ENCODE results near the gene FANK1.

Gene FANK1

DNA sequence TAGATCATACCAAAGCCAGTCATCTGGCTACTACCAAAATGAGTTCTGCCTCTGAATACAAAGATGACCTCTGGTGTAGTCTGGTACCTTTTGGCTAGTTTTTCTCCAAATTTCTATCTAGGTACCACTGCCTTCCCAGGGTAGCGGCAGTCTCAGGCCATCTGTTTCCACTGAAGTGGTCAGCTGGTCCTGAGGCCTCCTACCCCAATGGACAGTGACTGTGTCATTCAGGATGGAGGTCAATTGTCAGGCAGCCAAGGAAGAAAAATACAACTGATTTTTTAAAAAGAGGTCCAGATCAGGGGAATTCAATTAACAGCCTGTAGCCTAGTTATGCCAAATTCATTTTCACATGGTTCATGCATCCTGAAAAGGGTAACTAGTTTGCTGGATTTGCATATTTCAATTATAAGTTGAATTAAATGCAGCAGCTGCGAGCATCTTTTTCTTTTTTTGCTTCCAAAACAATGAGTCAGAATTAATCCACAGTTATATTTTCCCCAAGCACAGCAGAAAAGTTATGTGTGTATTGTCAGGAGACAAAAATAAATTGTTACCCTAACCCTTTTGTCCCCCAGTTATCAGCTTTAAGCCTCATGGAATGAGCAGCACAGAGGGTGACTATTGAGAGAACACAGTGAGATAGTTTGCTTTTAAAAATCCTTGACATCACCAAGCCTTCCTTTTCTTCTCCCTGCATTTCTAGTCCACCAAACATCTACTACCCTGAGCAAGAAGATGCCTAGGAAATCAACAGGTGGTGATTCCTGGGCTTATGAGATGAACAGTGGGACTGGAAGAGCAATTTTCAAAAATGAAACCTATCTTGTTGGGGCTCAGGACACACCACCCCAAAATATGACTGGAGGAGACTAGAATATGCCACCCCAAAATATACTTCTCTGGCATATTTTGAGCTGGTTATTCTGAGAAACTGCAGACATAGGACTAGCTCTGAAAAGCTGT lies 45.3 kb upstream of the FANK1 start:
- no peak for TF ChIP-seq CEBPB (IDR thresholded peaks at IDR 0.05)
- TF ChIP-seq, protein P1, sequence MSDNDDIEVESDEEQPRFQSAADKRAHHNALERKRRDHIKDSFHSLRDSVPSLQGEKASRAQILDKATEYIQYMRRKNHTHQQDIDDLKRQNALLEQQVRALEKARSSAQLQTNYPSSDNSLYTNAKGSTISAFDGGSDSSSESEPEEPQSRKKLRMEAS (IDR thresholded peaks at IDR 0.05): no peak
- TF ChIP-seq, protein P2, sequence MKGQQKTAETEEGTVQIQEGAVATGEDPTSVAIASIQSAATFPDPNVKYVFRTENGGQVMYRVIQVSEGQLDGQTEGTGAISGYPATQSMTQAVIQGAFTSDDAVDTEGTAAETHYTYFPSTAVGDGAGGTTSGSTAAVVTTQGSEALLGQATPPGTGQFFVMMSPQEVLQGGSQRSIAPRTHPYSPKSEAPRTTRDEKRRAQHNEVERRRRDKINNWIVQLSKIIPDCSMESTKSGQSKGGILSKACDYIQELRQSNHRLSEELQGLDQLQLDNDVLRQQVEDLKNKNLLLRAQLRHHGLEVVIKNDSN (IDR thresholded peaks at IDR 0.05): no peak
- TF ChIP-seq EGR1 (IDR thresholded peaks at IDR 0.05): no peak
- TF ChIP-seq EP300 (IDR thresholded peaks at IDR 0.05; ENCODE audit: borderline replicate concordance): no peak
- TF ChIP-seq TAF1 (IDR thresholded peaks at IDR 0.05; ENCODE audit: low read depth): no peak
- no peak for TF ChIP-seq CREB1 (IDR thresholded peaks at IDR 0.05; ENCODE audit: low read depth)
- TF ChIP-seq RAD21 (IDR thresholded peaks at IDR 0.05; ENCODE audit: low read depth): no peak
- TF ChIP-seq, protein P3, sequence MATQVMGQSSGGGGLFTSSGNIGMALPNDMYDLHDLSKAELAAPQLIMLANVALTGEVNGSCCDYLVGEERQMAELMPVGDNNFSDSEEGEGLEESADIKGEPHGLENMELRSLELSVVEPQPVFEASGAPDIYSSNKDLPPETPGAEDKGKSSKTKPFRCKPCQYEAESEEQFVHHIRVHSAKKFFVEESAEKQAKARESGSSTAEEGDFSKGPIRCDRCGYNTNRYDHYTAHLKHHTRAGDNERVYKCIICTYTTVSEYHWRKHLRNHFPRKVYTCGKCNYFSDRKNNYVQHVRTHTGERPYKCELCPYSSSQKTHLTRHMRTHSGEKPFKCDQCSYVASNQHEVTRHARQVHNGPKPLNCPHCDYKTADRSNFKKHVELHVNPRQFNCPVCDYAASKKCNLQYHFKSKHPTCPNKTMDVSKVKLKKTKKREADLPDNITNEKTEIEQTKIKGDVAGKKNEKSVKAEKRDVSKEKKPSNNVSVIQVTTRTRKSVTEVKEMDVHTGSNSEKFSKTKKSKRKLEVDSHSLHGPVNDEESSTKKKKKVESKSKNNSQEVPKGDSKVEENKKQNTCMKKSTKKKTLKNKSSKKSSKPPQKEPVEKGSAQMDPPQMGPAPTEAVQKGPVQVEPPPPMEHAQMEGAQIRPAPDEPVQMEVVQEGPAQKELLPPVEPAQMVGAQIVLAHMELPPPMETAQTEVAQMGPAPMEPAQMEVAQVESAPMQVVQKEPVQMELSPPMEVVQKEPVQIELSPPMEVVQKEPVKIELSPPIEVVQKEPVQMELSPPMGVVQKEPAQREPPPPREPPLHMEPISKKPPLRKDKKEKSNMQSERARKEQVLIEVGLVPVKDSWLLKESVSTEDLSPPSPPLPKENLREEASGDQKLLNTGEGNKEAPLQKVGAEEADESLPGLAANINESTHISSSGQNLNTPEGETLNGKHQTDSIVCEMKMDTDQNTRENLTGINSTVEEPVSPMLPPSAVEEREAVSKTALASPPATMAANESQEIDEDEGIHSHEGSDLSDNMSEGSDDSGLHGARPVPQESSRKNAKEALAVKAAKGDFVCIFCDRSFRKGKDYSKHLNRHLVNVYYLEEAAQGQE (IDR thresholded peaks at IDR 0.05; ENCODE audit: low read depth): no peak
- no peak for TF ChIP-seq TEAD4 (IDR thresholded peaks at IDR 0.05)
- no peak for TF ChIP-seq YY1 (IDR thresholded peaks at IDR 0.05; ENCODE audit: low read depth)
- TF ChIP-seq TCF12 (IDR thresholded peaks at IDR 0.05; ENCODE audit: low read depth): no peak
- no peak for TF ChIP-seq FOXM1 (IDR thresholded peaks at IDR 0.05; ENCODE audit: borderline replicate concordance, low read depth)
- TF ChIP-seq NFIC (IDR thresholded peaks at IDR 0.05): no peak
- no peak for TF ChIP-seq ZBTB7A (IDR thresholded peaks at IDR 0.05; ENCODE audit: low read depth)

DNA sequence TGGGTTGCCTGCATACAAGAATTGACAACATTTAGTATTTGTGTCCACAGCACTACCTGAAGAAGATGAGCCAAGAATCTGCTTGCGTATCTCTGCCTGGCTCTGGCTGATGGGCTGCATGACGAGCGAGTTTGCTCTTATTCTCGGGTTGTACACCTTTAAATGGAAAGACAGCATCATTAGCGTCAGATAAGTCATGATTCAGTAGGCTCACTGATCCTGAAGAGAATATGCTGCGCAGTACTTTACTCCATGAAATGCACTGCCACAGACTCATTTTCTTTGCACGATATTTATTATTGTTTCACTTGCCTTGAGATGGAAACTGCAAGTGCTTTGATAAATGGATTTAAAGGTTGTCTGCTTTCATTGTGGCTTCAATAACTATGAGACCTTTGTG lies 43.9 kb upstream of the FANK1 start:
- TF ChIP-seq CREB1 (IDR thresholded peaks at IDR 0.05; ENCODE audit: low read depth) (no peak), FOXM1 (IDR thresholded peaks at IDR 0.05; ENCODE audit: borderline replicate concordance, low read depth) (no peak), TCF12 (IDR thresholded peaks at IDR 0.05; ENCODE audit: low read depth) (no peak), RAD21 (IDR thresholded peaks at IDR 0.05; ENCODE audit: low read depth) (no peak), EP300 (IDR thresholded peaks at IDR 0.05; ENCODE audit: borderline replicate concordance) (no peak), TEAD4 (IDR thresholded peaks at IDR 0.05) (no peak), TAF1 (IDR thresholded peaks at IDR 0.05; ENCODE audit: low read depth) (no peak), YY1 (IDR thresholded peaks at IDR 0.05; ENCODE audit: low read depth) (no peak)

DNA sequence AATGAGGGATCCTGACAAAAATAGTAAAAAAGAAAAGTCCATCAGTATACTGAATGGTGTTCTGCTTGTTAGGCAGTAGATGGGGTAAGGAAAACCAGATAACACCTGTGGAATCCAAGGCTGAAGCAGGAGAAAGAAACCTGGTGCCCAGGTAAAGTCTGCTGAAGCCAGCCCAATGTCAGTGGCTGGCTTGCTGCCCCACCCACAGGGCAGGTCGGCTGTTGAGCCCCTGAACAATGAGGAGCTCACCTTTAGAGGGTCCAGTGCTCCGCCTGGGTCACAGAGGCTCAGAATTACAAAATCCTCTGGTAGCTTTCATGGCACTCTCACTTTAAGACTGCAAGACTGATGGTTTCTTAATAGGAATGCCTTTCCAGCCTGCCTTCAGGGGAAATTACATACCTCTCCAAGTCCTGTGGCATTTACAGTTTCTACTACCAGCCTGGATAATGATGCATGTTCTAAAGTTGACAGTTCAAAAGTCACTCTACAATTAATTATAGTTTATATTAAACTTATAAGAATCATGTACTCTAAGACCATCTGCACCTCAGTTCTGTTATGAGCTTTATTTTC lies 39.1 kb upstream of the FANK1 start:
- TF ChIP-seq EP300 (IDR thresholded peaks at IDR 0.05; ENCODE audit: borderline replicate concordance): no peak
- no peak for TF ChIP-seq YY1 (IDR thresholded peaks at IDR 0.05; ENCODE audit: low read depth)
- no peak for TF ChIP-seq NFIC (IDR thresholded peaks at IDR 0.05)
- TF ChIP-seq TCF12 (IDR thresholded peaks at IDR 0.05; ENCODE audit: low read depth): no peak
- TF ChIP-seq CREB1 (IDR thresholded peaks at IDR 0.05; ENCODE audit: low read depth): no peak
- no peak for TF ChIP-seq EGR1 (IDR thresholded peaks at IDR 0.05)
- TF ChIP-seq TAF1 (IDR thresholded peaks at IDR 0.05; ENCODE audit: low read depth): no peak
- TF ChIP-seq, protein P3 (IDR thresholded peaks at IDR 0.05; ENCODE audit: low read depth): no peak
- no peak for TF ChIP-seq CEBPB (IDR thresholded peaks at IDR 0.05)
- no peak for TF ChIP-seq RAD21 (IDR thresholded peaks at IDR 0.05; ENCODE audit: low read depth)
- TF ChIP-seq ZBTB7A (IDR thresholded peaks at IDR 0.05; ENCODE audit: low read depth): no peak
- TF ChIP-seq, protein P1 (IDR thresholded peaks at IDR 0.05): no peak
- TF ChIP-seq FOXM1 (IDR thresholded peaks at IDR 0.05; ENCODE audit: borderline replicate concordance, low read depth): no peak
- TF ChIP-seq TEAD4 (IDR thresholded peaks at IDR 0.05): no peak
- TF ChIP-seq, protein P2 (IDR thresholded peaks at IDR 0.05): no peak

DNA sequence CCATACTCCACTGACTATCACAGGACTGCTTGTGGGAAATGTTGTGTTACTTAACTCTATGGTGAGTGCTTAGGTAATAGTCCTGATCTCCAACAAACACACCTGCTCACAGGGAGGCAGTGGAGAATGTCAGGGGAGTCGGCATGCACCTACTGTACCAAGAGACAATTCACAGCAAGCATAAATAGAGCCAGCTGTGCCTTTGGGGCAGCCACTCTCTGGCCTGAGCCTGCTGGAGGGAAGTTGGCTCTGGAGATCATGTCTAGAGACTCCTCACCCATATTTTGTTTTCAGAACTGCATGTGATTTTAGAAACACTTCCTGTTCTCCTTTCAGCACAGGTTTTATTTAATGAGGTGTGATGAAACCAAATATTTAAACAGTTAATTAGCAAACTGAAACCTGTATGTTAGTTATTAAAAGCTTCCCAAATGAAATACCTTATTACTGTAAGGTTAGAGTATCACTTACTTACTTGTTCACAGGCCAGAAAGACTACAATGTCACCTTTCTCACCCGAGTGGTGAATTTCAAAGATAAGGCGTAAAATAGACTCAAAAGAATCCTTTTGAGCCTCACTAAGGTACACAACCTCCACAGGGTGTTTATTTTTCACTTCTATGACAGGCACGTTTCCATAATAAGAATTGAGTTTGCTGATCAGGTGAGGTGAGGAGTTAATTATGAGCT lies 37.1 kb upstream of the FANK1 start:
- TF ChIP-seq EGR1 (IDR thresholded peaks at IDR 0.05) (no peak), RAD21 (IDR thresholded peaks at IDR 0.05; ENCODE audit: low read depth) (no peak), ZBTB7A (IDR thresholded peaks at IDR 0.05; ENCODE audit: low read depth) (no peak), CREB1 (IDR thresholded peaks at IDR 0.05; ENCODE audit: low read depth) (no peak), FOXM1 (IDR thresholded peaks at IDR 0.05; ENCODE audit: borderline replicate concordance, low read depth) (no peak)

DNA sequence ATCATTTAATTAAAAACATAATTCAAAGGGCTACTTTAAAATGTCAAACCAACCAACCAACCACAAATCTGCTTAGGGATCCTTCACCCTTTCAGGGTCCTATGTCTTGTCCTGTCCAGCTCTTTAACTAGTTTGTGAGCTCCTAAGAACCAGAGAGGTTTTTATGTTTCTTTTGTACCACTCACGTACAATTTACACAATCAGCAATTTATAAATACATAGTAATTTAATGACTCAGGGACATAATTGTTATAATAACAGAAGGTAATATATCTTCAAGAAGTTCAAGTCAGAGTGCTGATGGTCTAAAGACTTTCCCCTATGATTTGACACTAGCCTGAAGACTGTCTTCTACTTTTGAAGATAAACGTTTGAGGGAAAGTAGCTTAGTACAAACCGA lies 31.2 kb upstream of the FANK1 start:
- no peak for TF ChIP-seq TCF12 (IDR thresholded peaks at IDR 0.05; ENCODE audit: low read depth)
- TF ChIP-seq FOXM1 (IDR thresholded peaks at IDR 0.05; ENCODE audit: borderline replicate concordance, low read depth): no peak
- TF ChIP-seq, protein P2 (IDR thresholded peaks at IDR 0.05): no peak
- no peak for TF ChIP-seq ZBTB7A (IDR thresholded peaks at IDR 0.05; ENCODE audit: low read depth)
- TF ChIP-seq, protein P3 (IDR thresholded peaks at IDR 0.05; ENCODE audit: low read depth): no peak
- TF ChIP-seq, protein P1 (IDR thresholded peaks at IDR 0.05): no peak
- TF ChIP-seq CEBPB (IDR thresholded peaks at IDR 0.05): no peak
- TF ChIP-seq EGR1 (IDR thresholded peaks at IDR 0.05): no peak
- TF ChIP-seq CREB1 (IDR thresholded peaks at IDR 0.05; ENCODE audit: low read depth): no peak
- no peak for TF ChIP-seq NFIC (IDR thresholded peaks at IDR 0.05)
- TF ChIP-seq RAD21 (IDR thresholded peaks at IDR 0.05; ENCODE audit: low read depth): no peak
- TF ChIP-seq TEAD4 (IDR thresholded peaks at IDR 0.05): no peak
- no peak for TF ChIP-seq EP300 (IDR thresholded peaks at IDR 0.05; ENCODE audit: borderline replicate concordance)
- no peak for TF ChIP-seq YY1 (IDR thresholded peaks at IDR 0.05; ENCODE audit: low read depth)

Data from Ishikawa (cell line).